ENCODE results near the gene PLCD3.

Gene PLCD3

DNA sequence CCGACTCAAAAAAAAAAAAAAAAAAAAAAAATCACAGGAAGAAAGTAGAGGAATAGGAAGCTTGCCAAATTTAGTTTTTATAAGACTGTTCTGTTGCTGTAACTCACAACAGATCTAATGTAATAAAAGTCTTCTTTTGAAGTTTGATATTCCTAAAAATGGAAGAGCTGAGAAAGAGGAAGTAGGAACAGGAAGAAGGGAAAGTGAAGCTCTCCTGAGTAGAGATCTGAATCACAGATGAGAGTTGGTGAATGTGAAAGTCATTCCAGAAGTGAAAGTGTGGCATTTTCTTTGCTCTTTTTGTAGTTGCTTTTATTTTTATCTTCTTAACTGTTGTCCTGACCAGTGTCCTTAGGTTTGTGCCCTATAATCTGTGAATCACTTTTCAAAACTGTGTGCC is 69.1 kb downstream of the PLCD3 start:
- DNase-seq, result no peak

DNA sequence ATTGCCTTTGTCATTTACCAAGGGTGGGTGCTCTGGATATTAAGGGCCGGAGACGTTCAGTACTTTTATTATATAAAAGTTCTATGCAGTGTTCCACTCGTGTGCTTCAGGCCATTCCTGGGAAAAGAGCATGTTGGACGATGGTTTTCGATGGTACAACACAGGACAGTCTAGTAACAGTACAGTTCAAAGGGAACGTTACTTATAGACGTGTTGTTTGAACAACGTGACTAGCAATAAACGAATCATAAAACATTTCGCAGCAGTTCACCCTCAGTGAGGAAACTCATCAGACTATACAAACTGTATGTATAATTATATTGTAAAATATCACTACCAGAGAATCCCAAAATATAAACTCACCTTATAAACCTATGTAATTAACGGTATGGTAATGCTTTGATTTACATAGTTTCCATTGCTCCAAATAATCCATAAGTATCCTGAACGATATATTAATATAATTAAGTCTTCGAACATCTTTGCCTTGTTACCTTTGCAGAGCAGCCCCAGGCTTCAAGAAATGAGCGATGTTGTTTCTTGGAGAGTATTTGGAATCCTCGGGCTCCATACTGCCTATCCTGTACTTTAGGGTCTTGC is 70.6 kb downstream of the PLCD3 start:
- DNase-seq, result no peak

DNA sequence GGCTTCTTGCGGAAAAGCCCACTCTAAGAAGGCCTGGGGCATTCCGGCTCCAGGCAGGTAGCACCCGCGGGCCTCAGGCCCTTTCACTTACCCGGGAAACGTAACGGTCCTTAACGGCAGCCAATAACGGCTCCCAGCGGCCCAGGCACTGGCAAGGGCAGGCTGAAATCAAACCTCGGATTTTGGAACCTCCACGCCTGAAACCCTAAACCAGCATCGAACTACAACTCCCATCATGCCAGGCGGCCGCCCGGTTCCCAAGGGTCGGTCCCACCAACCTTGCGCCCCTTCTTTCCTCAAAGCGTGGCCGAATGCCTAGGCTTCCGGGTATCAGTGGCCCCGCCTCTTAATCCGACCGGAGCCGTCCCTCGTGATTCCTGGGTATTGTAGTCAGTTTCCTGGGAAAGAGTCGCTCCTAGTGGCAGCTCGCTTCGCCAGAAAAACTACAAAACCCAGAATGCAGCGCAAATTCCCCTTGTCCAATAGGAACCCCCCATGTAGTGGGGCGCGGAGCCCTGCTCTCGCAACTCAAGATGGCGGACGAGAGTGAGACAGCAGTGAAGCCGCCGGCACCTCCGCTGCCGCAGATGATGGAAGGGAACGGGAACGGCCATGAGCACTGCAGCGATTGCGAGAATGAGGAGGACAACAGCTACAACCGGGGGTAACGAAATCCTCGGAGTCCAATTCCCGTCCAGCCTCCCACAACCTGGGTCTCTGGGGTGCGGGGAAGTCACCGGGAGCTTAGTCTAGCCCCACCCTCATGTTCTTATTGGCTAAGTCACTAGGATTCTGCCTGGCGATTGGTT is 71.3 kb downstream of the PLCD3 start, which contains the start of gene NMT1:
Gene NMT1, plus strand, starts transcription at position 521 of the 809 bp plus-strand sequence. Its CDS starts 13 bp downstream, at position 534.
- peak; percentile 100 for DNase-seq

DNA sequence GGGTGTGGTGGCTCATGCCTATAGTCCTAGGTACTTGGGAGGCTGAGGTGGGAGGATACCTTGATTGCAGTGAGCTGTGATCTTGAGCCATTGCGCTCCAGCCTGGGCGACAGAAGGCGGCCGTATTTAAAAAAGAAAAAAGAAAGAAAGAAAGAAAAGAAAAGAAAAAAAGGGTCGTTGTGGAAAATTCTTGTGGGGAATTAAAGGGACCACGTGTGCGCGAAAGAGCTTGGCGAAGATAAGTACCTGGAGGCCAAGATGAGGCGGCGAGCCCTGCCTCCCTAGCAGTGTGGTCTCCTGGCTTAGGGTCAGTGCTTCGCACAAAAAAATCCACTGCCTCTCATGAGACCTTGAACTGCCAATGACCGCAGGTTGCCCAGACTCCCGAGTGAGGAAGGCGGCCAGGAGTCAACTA is 71.9 kb downstream of the PLCD3 start:
- DNase-seq, result no peak

Data from NCI-H524 treated with DMSO at 0.1 percent for 48 hours (cell line).